Left lung (tissue), 10 donors: ENCODE data around the gene KLHL22. TPM values are rescaled to one million over a fixed set of nuclear protein-coding genes. Genes with fewer than 3 reads are reported as not detected.

Experiments
- ATAC-seq: fragments of 200-7000 bp; cut with Tn5 transposase; one replicate; pipeline ENCODE4 v1.9.1; 2020; ENCODE audit warnings: moderate library complexity
- DNase-seq, 4 donors: peaks; one replicate each; pipeline ENCODE4 v3.0.0-alpha.2; 2013 to 2020
- H3K27ac ChIP-seq, 2 donors: fragments of 200-600 bp; sonication (generic) in 1 of 2; one replicate each; pipeline versions ENCODE4 v1.5.0 to v1.8.0; 2020 to 2021
- H3K27me3 ChIP-seq, 2 donors: fragments of 200-600 bp; sonication (generic) in 1 of 2; one replicate each; pipeline versions ENCODE4 v1.5.0 to v1.8.0; 2020 to 2021
- H3K36me3 ChIP-seq, 2 donors: fragments of 200-600 bp; sonication (generic) in 1 of 2; one replicate each; pipeline versions ENCODE4 v1.5.0 to v1.8.0; 2020 to 2021
- H3K4me1 ChIP-seq, 2 donors: fragments of 200-600 bp; one replicate each; pipeline ENCODE4 v1.8.0; 2021
- H3K4me3 ChIP-seq, 2 donors: fragments of 200-600 bp; sonication (generic) in 1 of 2; one replicate each; pipeline versions ENCODE4 v1.5.0 to v1.8.0; 2020 to 2021; ENCODE audit warnings: mild to moderate bottlenecking in 1 of 2
- H3K9me3 ChIP-seq, 2 donors: fragments of 200-600 bp; sonication (generic) in 1 of 2; one replicate each; pipeline versions ENCODE4 v1.5.0 to v1.8.0; 2020 to 2021
- CTCF ChIP-seq, 2 donors: fragments of 200-600 bp; sonication (generic) in 1 of 2; IDR thresholded peaks; one replicate each; pipeline versions ENCODE4 v1.5.0 to v1.8.0; 2021; ENCODE audit warnings: antibody characterized with exemption in 2 of 2
- intact Hi-C, 2 donors: fragments of 100-400 bp; cut with DNase I; formaldehyde crosslinking; loops; one replicate each; pipeline versions ENCODE4 v1.11.2 to v1.14.2; 2022
- polyA plus RNA-seq, 6 donors: library from polyadenylated mRNA; unstranded; fragments of 120-200 nt; gene quantifications; one replicate each; pipeline ENCODE4 v1.2.1, GENCODE V29; 2013; ENCODE audit not compliant: insufficient read length in 6 of 6
- total RNA-seq, 2 donors: library from RNA; stranded (reverse); fragmentation: NEBNext Ultra II Directional; extraction: Animal tissue kit (Norgen Biotek cat#: 25700); gene quantifications; one replicate each; pipeline ENCODE4 v1.2.1, GENCODE V29; 2021
- donor health status: DM: no; HTN: yes; CAD: no.
- donor health status: DM: no; HTN: no; CAD: no.

The KLHL22 gene
- total and polyA plus RNA-seq, 8 donors: 22.0 to 38.6 (median 34.1) TPM

DNA sequence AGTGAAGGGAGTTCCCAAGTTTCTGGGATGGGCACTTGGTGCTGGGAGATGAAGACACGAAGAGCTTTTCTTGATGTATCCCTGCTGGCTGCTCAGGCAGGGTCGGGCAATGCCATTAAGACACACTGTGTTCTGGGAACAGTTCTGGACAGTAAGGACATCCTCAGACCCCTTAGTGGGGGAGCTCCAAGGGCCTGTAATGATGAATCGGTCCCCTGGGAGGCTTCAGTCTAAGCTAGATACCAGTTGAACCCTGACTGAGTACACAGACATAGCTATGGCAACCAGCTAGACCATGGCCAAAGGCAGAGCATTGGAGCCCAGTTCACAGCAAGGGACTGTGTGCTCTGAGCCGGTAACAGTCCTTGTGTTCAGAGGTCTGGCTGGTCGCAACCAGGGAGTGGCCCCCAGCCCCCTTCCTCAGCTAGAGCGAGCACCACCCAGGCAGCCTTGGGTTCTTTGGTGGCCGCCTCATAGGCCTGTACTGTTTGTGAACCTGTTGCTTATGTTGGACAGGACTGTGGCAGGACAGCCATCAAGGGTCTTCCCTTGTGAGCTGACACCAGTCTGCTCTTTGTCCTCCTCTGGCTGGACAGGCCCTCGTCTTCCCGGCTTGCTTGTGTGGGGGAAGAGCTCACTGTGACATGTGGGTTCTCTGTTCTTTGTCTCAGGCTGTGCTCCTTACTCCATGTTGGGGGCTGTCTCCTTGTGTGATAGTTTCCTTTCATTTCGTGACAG is 36.8 kb upstream of the KLHL22 start:
- no peak for ATAC-seq
- intact Hi-C loops: no loop called here
- peak overlapping the region; percentile 73 to 83 for H3K27ac ChIP-seq

DNA sequence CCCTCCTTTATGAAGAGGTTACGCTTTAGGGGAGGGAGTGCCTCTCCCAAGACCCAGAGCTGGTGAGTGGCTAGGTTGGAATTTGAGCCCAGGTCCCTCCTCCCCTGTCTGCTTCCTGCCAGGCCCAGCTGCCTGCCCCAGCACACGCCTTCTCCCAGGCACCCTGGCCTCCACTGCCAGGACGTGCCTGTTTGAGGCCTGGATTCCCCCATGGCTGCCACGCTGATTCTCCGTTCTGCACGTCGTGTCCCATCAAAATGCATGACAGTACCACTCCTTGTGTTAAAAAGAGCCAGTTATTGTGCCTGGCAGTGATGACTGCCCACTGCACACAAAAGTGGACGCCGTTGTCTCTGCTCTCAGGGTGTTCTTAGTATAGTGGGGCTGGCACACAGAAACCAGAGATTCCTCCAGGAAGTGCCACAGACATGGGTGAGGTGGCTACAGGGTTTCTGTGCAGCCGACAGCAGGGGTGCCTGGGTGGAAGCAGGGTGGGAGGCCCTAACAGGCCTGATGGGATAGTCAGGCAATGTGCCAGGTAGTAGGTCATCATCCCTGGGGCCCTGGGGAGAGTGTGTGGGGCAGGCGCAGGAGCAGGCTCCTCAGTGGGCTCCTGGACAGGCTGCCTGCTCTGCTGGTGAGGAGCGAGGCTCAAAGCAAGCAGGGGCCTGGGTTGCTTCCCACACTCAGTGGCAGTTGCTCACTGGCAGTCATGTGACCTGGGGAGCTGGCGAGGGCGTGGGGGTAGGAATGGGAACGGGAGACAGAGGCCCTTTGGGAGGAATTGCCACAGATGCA is 36.0 kb upstream of the KLHL22 start:
- Histone ChIP-seq H3K36me3 (peaks cover 0 to 39% of the 10 kb centered on the region in 2 donors), H3K27me3 (no peaks in the 10 kb centered on the region), H3K9me3 (no peaks in the 10 kb centered on the region), H3K4me3 (no peak overlapping the region), H3K4me1 (peaks cover 38 to 80% of the 10 kb centered on the region in 2 donors), H3K27ac (peak overlapping the region; percentile 73 to 83)
- TF ChIP-seq CTCF (IDR thresholded peaks at IDR 0.05): no peak
- peak in 3 of 4 donors; percentile 67 to 84 (median 81) for DNase-seq
- intact Hi-C loops: no loop called here
- peak; percentile 94 for ATAC-seq

More for the DNA sequence above, 36.8 kb upstream of the KLHL22 start:
- no peaks in the 10 kb centered on the region for H3K9me3 ChIP-seq
- no peaks in the 10 kb centered on the region for H3K27me3 ChIP-seq
- H3K36me3 ChIP-seq: peaks cover 0 to 40% of the 10 kb centered on the region in 2 donors
- DNase-seq: no peak
- H3K4me1 ChIP-seq: peaks cover 34 to 77% of the 10 kb centered on the region in 2 donors
- H3K4me3 ChIP-seq: no peak overlapping the region
- no peak for TF ChIP-seq CTCF (IDR thresholded peaks at IDR 0.05)

GRCh38 chr22:20531154-20531403 is 35.5 kb upstream of the KLHL22 start:
- Histone ChIP-seq H3K27me3 (no peaks in the 10 kb centered on the region), H3K4me1 (peaks cover 42 to 80% of the 10 kb centered on the region in 2 donors), H3K9me3 (no peaks in the 10 kb centered on the region), H3K4me3 (no peak overlapping the region), H3K27ac (peak overlapping the region; percentile 73 to 83), H3K36me3 (peaks cover 0 to 43% of the 10 kb centered on the region in 2 donors)
- no peak for DNase-seq
- no peak for TF ChIP-seq CTCF (IDR thresholded peaks at IDR 0.05)
- intact Hi-C loops: no loop called here
- no peak for ATAC-seq

GRCh38 chr22:20530368-20531153 is 35.0 kb upstream of the KLHL22 start:
- no peaks in the 10 kb centered on the region for H3K9me3 ChIP-seq
- peak; percentile 80 for ATAC-seq
- H3K27me3 ChIP-seq: no peaks in the 10 kb centered on the region
- no peak for TF ChIP-seq CTCF (IDR thresholded peaks at IDR 0.05)
- peak in 1 of 4 donors; percentile 64 for DNase-seq
- intact Hi-C loops: no loop called here
- peak overlapping the region; percentile 73 to 83 for H3K27ac ChIP-seq
- H3K36me3 ChIP-seq: peaks cover 0 to 47% of the 10 kb centered on the region in 2 donors
- peaks cover 42 to 79% of the 10 kb centered on the region in 2 donors for H3K4me1 ChIP-seq
- H3K4me3 ChIP-seq: no peak overlapping the region
